ENCODE data around the gene COMMD7. TPM values are rescaled to one million over a fixed set of nuclear protein-coding genes. Genes with fewer than 3 reads are reported as not detected.

The COMMD7 gene
- 46.8 TPM for polyA plus RNA-seq (2013, experiment 1 of 2)
- polyA plus RNA-seq (2013, experiment 2 of 2), result 42.3 TPM

GRCh38 chr20:32743237-32744112 is at the start of gene COMMD7:
Gene COMMD7 (minus strand): TSS chr20:32743467. CDS start chr20:32743391, 76 bp downstream.
- WGBS, result 1% methylated on average over 64 of the region's 64 CpGs
- Histone ChIP-seq H3K9me3 (ENCODE audit: insufficient read depth, low read depth, low read length) (no peaks in the 10 kb centered on the region), H3K36me3 (ENCODE audit: insufficient read depth, low read length) (no peaks in the 10 kb centered on the region), H3K4me1 (ENCODE audit: insufficient read depth, low read length) (peaks cover 17% of the 10 kb centered on the region), H3K27ac (ENCODE audit: low read depth, low read length) (peak within 1 kb of the TSS; percentile 49; the same call in 1 of the 2 replicates), H3K9ac (ENCODE audit: low read depth, low read length) (peak within 1 kb of the TSS; percentile 72), H3K4me3 (ENCODE audit: low read length) (peak within 1 kb of the TSS; percentile 74), H3K27me3 (ENCODE audit: insufficient read depth, low read length) (no peaks in the 10 kb centered on the region; the same call in 1 of the 2 replicates)

GRCh38 chr20:32792731-32793458 is 49.6 kb upstream of the COMMD7 start:
- no peaks in the 10 kb centered on the region for H3K27me3 ChIP-seq (ENCODE audit: insufficient read depth, low read length)
- H3K36me3 ChIP-seq (ENCODE audit: insufficient read depth, low read length), result peaks cover 100% of the 10 kb centered on the region
- H3K9me3 ChIP-seq (ENCODE audit: insufficient read depth, low read depth, low read length), result no peaks in the 10 kb centered on the region
- 0 out of 2 replicates have a peak overlapping the region, but pooled peaks have one; percentile 12 for H3K9ac ChIP-seq (ENCODE audit: low read depth, low read length)
- H3K4me3 ChIP-seq (ENCODE audit: low read length), result no peak overlapping the region
- H3K27ac ChIP-seq (ENCODE audit: low read depth, low read length), result peak overlapping the region; percentile 53
- peaks cover 8% of the 10 kb centered on the region for H3K4me1 ChIP-seq (ENCODE audit: insufficient read depth, low read length)
- WGBS, result 85% methylated on average over 13 of the region's 13 CpGs

GRCh38 chr20:32792316-32792715 is 49.0 kb upstream of the COMMD7 start:
- Histone ChIP-seq H3K27me3 (ENCODE audit: insufficient read depth, low read length) (no peaks in the 10 kb centered on the region), H3K9ac (ENCODE audit: low read depth, low read length) (0 out of 2 replicates have a peak overlapping the region, but pooled peaks have one; percentile 12), H3K4me3 (ENCODE audit: low read length) (no peak overlapping the region), H3K27ac (ENCODE audit: low read depth, low read length) (peak overlapping the region; percentile 53), H3K9me3 (ENCODE audit: insufficient read depth, low read depth, low read length) (no peaks in the 10 kb centered on the region), H3K4me1 (ENCODE audit: insufficient read depth, low read length) (peaks cover 8% of the 10 kb centered on the region), H3K36me3 (ENCODE audit: insufficient read depth, low read length) (peaks cover 100% of the 10 kb centered on the region)
- 85% methylated on average over 3 of the region's 3 CpGs for WGBS

- H3K36me3 ChIP-seq (ENCODE audit: insufficient read depth, low read length), result peaks cover 100% of the 10 kb centered on the region
- no peak overlapping the region for H3K9ac ChIP-seq (ENCODE audit: low read depth, low read length)
- H3K27me3 ChIP-seq (ENCODE audit: insufficient read depth, low read length), result no peaks in the 10 kb centered on the region
- 95% methylated on average over 3 of the region's 3 CpGs for WGBS
- H3K4me3 ChIP-seq (ENCODE audit: low read length), result no peak overlapping the region
- H3K9me3 ChIP-seq (ENCODE audit: insufficient read depth, low read depth, low read length), result no peaks in the 10 kb centered on the region
- no peak overlapping the region; the same call in 1 of the 2 replicates for H3K27ac ChIP-seq (ENCODE audit: low read depth, low read length)
- peaks cover 8% of the 10 kb centered on the region for H3K4me1 ChIP-seq (ENCODE audit: insufficient read depth, low read length)
Observed at GRCh38 chr20:32790751-32791057, 47.4 kb upstream of the COMMD7 start.

- Histone ChIP-seq H3K4me3 (ENCODE audit: low read length) (no peak overlapping the region), H3K27ac (ENCODE audit: low read depth, low read length) (no peak overlapping the region), H3K9ac (ENCODE audit: low read depth, low read length) (no peak overlapping the region), H3K27me3 (ENCODE audit: insufficient read depth, low read length) (no peaks in the 10 kb centered on the region), H3K4me1 (ENCODE audit: insufficient read depth, low read length) (peaks cover 8% of the 10 kb centered on the region), H3K9me3 (ENCODE audit: insufficient read depth, low read depth, low read length) (no peaks in the 10 kb centered on the region), H3K36me3 (ENCODE audit: insufficient read depth, low read length) (peaks cover 100% of the 10 kb centered on the region)
- WGBS, result 76% methylated on average over 5 of the region's 6 CpGs
Observed at GRCh38 chr20:32789896-32790750, 46.9 kb upstream of the COMMD7 start.

- Histone ChIP-seq H3K9ac (ENCODE audit: low read depth, low read length) (no peak overlapping the region), H3K27ac (ENCODE audit: low read depth, low read length) (peak overlapping the region; percentile 4; the same call in 1 of the 2 replicates), H3K9me3 (ENCODE audit: insufficient read depth, low read depth, low read length) (no peaks in the 10 kb centered on the region), H3K4me3 (ENCODE audit: low read length) (no peak overlapping the region), H3K4me1 (ENCODE audit: insufficient read depth, low read length) (peaks cover 8% of the 10 kb centered on the region), H3K27me3 (ENCODE audit: insufficient read depth, low read length) (no peaks in the 10 kb centered on the region), H3K36me3 (ENCODE audit: insufficient read depth, low read length) (peaks cover 100% of the 10 kb centered on the region)
- 89% methylated on average over 16 of the region's 16 CpGs for WGBS
Observed at GRCh38 chr20:32787168-32787567, 43.9 kb upstream of the COMMD7 start.

GRCh38 chr20:32786059-32786760 is 42.9 kb upstream of the COMMD7 start:
- Histone ChIP-seq H3K4me3 (ENCODE audit: low read length) (no peak overlapping the region), H3K36me3 (ENCODE audit: insufficient read depth, low read length) (peaks cover 100% of the 10 kb centered on the region), H3K9me3 (ENCODE audit: insufficient read depth, low read depth, low read length) (no peaks in the 10 kb centered on the region), H3K9ac (ENCODE audit: low read depth, low read length) (no peak overlapping the region), H3K27ac (ENCODE audit: low read depth, low read length) (peak overlapping the region; percentile 26; the same call in 1 of the 2 replicates), H3K27me3 (ENCODE audit: insufficient read depth, low read length) (no peaks in the 10 kb centered on the region), H3K4me1 (ENCODE audit: insufficient read depth, low read length) (peaks cover 6% of the 10 kb centered on the region; the same call in 1 of the 2 replicates)
- WGBS, result 96% methylated on average over 16 of the region's 16 CpGs

GRCh38 chr20:32784369-32785080 is 41.3 kb upstream of the COMMD7 start:
- 94% methylated on average over 13 of the region's 13 CpGs for WGBS
- H3K9me3 ChIP-seq (ENCODE audit: insufficient read depth, low read depth, low read length), result no peaks in the 10 kb centered on the region
- H3K27ac ChIP-seq (ENCODE audit: low read depth, low read length), result no peak overlapping the region; the same call in 1 of the 2 replicates
- H3K27me3 ChIP-seq (ENCODE audit: insufficient read depth, low read length), result no peaks in the 10 kb centered on the region
- peaks cover 9% of the 10 kb centered on the region; the same call in 1 of the 2 replicates for H3K4me1 ChIP-seq (ENCODE audit: insufficient read depth, low read length)
- peaks cover 99% of the 10 kb centered on the region for H3K36me3 ChIP-seq (ENCODE audit: insufficient read depth, low read length)
- no peak overlapping the region for H3K4me3 ChIP-seq (ENCODE audit: low read length)
- no peak overlapping the region for H3K9ac ChIP-seq (ENCODE audit: low read depth, low read length)

GRCh38 chr20:32780749-32781655 is 37.7 kb upstream of the COMMD7 start:
- Histone ChIP-seq H3K4me1 (ENCODE audit: insufficient read depth, low read length) (peaks cover 38% of the 10 kb centered on the region), H3K4me3 (ENCODE audit: low read length) (no peak overlapping the region; the same call in 1 of the 2 replicates), H3K36me3 (ENCODE audit: insufficient read depth, low read length) (peaks cover 96% of the 10 kb centered on the region), H3K27me3 (ENCODE audit: insufficient read depth, low read length) (no peaks in the 10 kb centered on the region), H3K9ac (ENCODE audit: low read depth, low read length) (peak overlapping the region; percentile 9), H3K27ac (ENCODE audit: low read depth, low read length) (peak overlapping the region; percentile 85), H3K9me3 (ENCODE audit: insufficient read depth, low read depth, low read length) (no peaks in the 10 kb centered on the region)
- whole genome bisulfite sequencing, result 77% methylated on average over 17 of the region's 18 CpGs

Data from HUES64 (cell line).